SJSA1 (cell line): ENCODE data around the gene PRF1. TPM values are rescaled to one million over a fixed set of nuclear protein-coding genes. Genes with fewer than 3 reads are reported as not detected.
"Not testable (repeated sequence)": the region's sequence is repeated elsewhere in the genome, so short reads cannot be mapped to it uniquely, and the experiment has no call there.

Experiments used
- DNase-seq, 2 experiments: peaks; one replicate each; pipeline ENCODE4 v3.0.0-alpha.2; 2015 to 2020; ENCODE audit warnings: low spot score in 2 of 2, low read depth in 1 of 2
- H3K27ac ChIP-seq: fragments of 250-450 bp; sonication (Bioruptor Pico); 2 replicates; pipeline ENCODE4 v1.5.1; 2020; ENCODE audit warnings: mild to moderate bottlenecking, moderate library complexity
- H3K27me3 ChIP-seq: fragments of 250-450 bp; sonication (Bioruptor Pico); replicated peaks from 2 replicates; pipeline ENCODE4 v1.5.1; 2020; ENCODE audit warnings: mild to moderate bottlenecking, moderate library complexity
- H3K36me3 ChIP-seq: fragments of 250-450 bp; sonication (Bioruptor Pico); 2 replicates; pipeline ENCODE4 v1.5.1; 2020; ENCODE audit warnings: mild to moderate bottlenecking
- H3K4me1 ChIP-seq: fragments of 250-450 bp; sonication (Bioruptor Pico); replicated peaks from 2 replicates; pipeline ENCODE4 v1.6.1; 2021; ENCODE audit warnings: mild to moderate bottlenecking
- H3K4me3 ChIP-seq: fragments of 250-450 bp; sonication (Bioruptor Pico); 2 replicates; pipeline ENCODE4 v1.5.1; 2020; ENCODE audit warnings: mild to moderate bottlenecking
- H3K9me3 ChIP-seq: fragments of 250-450 bp; sonication (Bioruptor Pico); replicated peaks from 2 replicates; pipeline ENCODE4 v1.5.1; 2020; ENCODE audit warnings: mild to moderate bottlenecking
- total RNA-seq: library from RNA; depleted of rRNA; stranded (reverse); fragments of >200 nt; shearing (Covaris generic); gene quantifications from 2 replicates; pipeline ENCODE4 v1.2.3, GENCODE V29; 2014; rRNA removed

Gene PRF1
- total RNA-seq, result not detected in 2 replicates

DNA sequence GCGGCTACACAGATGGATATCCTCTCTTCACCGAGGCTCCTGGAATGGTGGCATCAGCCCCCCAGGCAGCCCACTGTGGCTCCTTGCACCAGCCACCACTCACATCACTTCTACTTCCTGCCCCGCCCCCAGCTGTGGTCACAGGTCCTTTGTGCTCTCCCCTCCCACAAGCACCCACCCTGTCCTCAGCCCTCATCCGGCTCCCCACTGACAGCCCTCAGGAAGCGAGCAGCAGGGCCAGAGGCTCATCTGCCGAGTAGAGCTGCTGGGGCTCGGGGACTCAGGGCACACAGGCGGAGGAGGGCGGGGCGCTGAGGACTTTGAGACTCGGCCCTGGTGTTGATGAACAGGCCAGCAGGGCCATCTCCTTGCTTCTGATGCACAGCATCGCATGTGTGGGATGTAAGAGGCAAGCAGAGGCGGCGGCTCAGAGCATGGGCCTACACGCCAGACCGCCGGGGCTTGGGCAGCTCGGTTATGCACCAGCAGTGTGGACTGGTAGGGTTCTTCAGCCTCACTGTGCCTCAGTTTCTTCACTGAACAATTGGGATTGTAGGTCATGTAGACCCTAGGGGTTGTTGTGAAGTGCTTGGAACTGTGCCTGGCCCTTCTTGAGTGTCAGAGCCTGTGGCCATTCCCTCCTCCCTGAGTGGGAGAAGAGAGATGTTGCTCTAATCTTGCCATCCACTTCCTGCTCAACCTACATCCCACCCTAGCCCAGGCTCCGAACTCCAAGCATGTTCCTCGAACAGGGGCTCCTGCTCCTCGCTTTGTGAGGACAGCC lies at the start of gene PRF1:
PRF1 (minus strand) TSS at position 77 of the 784 bp plus-strand sequence. CDS start 1,839 bp downstream, outside the sequence.
- Histone ChIP-seq H3K9me3 (no peaks in the 10 kb centered on the region), H3K27ac (no peak within 1 kb of the TSS), H3K4me3 (no peak within 1 kb of the TSS), H3K27me3 (no peaks in the 10 kb centered on the region), H3K36me3 (no peaks in the 10 kb centered on the region), H3K4me1 (no peaks in the 10 kb centered on the region)
- DNase-seq, result no peak

DNA sequence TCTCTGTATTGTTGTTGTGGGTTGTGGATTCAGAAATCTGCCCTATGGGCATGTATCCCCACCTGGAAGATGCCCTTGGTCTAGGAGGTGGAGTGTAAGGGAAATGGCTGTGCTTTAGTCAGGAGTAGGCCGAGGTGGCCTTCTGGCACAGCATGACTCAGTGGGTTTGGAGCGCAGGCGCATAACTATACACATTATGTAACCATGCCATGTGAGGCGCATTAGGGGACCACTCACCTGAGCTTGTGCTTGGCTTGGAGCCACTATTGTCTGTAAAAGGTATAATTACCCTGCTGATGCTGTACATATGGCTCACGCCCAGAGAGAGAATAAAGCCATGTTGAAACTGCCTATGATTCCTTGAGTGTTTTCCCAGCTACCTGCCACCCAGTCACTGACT lies 49.1 kb upstream of the PRF1 start:
- no peak overlapping the region for H3K4me3 ChIP-seq
- no peaks in the 10 kb centered on the region for H3K36me3 ChIP-seq
- H3K4me1 ChIP-seq, result peaks cover 17% of the 10 kb centered on the region
- H3K27ac ChIP-seq, result no peak overlapping the region
- no peak for DNase-seq
- H3K9me3 ChIP-seq, result 0 out of 2 replicates have a peak, but pooled peaks cover 7% of the 10 kb centered on the region
- no peaks in the 10 kb centered on the region for H3K27me3 ChIP-seq

DNA sequence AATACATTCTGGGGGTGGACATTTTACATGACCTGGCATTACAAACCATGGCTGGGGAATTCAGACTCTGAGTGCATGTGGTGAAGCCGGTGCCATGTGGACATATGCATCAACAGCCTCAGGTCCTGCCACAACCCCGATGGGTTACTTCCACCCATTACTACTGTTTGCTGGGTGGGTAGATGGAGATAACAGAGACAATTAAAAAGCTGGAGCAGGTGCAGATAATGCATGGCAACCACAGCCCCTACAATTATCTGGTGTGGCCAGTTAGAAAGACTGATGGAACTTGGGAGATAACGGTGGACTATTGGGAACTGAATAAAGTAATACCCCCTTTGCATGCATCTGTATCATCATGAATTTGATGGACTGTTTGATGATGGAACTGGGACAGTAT lies 48.2 kb upstream of the PRF1 start:
- Histone ChIP-seq H3K4me1 (peaks cover 10% of the 10 kb centered on the region), H3K9me3 (0 out of 2 replicates have a peak, but pooled peaks cover 7% of the 10 kb centered on the region), H3K27ac (no peak overlapping the region), H3K36me3 (no peaks in the 10 kb centered on the region), H3K4me3 (no peak overlapping the region), H3K27me3 (no peaks in the 10 kb centered on the region)
- DNase-seq, result no peak

DNA sequence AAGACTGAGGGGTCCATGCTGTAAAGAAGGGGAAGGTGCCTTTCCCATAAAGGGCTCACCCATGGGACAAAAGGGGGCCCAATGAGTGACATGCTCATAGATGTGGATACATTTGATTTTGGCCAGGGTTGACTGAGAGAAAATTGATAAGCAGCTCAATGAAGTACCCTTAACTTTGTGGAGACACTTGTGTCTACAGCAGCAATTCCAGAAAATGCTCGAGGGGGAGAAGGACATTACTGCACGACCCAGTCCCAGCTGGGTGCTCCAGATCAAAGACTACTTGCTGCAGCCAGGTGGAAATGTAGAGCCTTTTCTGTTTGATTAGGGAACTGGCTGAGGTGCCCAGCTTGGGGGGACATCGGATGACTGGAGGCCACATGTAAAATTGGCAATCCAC lies 47.6 kb upstream of the PRF1 start:
- peaks cover 10% of the 10 kb centered on the region for H3K4me1 ChIP-seq
- 0 out of 2 replicates have a peak, but pooled peaks cover 7% of the 10 kb centered on the region for H3K9me3 ChIP-seq
- no peaks in the 10 kb centered on the region for H3K36me3 ChIP-seq
- no peaks in the 10 kb centered on the region for H3K27me3 ChIP-seq
- no peak overlapping the region for H3K4me3 ChIP-seq
- H3K27ac ChIP-seq, result no peak overlapping the region
- no peak for DNase-seq

DNA sequence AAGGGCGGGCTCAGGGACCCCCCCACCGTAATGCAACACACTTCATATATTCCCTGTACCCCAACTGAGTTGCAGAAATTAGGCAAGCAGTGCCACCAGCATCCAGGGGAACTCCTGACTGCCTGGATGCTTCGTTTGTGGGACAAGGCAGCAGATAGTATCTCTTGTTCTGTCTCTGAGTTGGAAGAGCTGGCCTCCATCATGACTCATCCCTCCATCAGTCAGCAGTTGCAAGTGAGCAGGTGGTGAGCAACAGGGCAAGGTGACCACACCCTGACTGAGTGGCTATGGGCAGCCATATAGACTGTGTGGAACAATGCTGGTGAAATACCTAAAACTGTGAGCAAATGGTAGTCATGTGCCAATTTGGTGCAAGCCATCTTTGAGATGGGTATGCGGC lies 47.0 kb upstream of the PRF1 start:
- no peaks in the 10 kb centered on the region for H3K36me3 ChIP-seq
- H3K4me1 ChIP-seq, result peaks cover 10% of the 10 kb centered on the region
- DNase-seq, result no peak
- no peaks in the 10 kb centered on the region for H3K27me3 ChIP-seq
- H3K27ac ChIP-seq, result no peak overlapping the region
- H3K4me3 ChIP-seq, result no peak overlapping the region
- 0 out of 2 replicates have a peak, but pooled peaks cover 7% of the 10 kb centered on the region for H3K9me3 ChIP-seq

DNA sequence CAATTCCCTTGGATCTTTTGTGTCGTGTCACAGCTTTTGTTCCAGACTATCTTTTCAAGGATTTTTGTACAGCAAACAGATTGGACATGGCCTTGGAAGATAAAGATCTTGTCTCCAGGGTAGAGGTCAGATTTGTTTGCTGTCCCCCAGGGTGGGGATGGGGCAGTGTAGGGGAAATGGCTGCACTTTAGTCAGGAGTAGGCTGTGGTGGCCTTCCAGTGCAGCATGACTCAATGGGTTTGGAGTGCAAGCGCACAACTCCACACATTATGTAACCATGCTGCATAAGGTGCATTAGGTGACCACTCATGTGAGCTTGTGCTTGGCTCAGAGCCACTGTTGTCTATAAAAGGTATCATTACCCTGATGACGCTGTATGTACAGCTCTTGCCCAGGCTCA lies 45.9 kb upstream of the PRF1 start:
- Histone ChIP-seq H3K36me3 (no peaks in the 10 kb centered on the region), H3K27me3 (no peaks in the 10 kb centered on the region), H3K4me3 (no peak overlapping the region), H3K4me1 (peaks cover 7% of the 10 kb centered on the region), H3K27ac (no peak overlapping the region), H3K9me3 (0 out of 2 replicates have a peak, but pooled peaks cover 7% of the 10 kb centered on the region)
- no peak for DNase-seq

DNA sequence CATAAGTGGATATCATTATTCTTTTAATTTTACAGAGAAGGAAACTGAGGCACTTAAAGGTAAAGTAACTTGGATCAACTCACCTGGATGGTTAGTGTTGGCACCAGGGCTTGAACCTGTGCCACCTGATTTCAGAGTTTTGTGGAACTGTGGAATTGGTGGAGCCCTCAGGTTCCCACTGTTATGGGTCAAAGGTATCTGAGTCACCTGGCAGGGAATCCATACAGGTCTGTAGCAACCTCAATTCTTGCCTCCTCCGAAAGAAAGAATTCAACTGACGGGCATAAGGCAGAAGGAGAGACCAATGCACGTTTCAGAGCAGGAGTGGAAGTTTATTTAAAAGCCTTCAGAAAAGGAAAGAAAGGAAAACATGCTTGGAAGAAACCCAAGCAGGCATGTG lies 44.5 kb upstream of the PRF1 start:
- H3K4me1 ChIP-seq, result no peaks in the 10 kb centered on the region
- no peak for DNase-seq
- no peaks in the 10 kb centered on the region for H3K27me3 ChIP-seq
- no peaks in the 10 kb centered on the region for H3K36me3 ChIP-seq
- 0 out of 2 replicates have a peak, but pooled peaks cover 7% of the 10 kb centered on the region for H3K9me3 ChIP-seq
- no peak overlapping the region for H3K4me3 ChIP-seq
- H3K27ac ChIP-seq, result no peak overlapping the region

DNA sequence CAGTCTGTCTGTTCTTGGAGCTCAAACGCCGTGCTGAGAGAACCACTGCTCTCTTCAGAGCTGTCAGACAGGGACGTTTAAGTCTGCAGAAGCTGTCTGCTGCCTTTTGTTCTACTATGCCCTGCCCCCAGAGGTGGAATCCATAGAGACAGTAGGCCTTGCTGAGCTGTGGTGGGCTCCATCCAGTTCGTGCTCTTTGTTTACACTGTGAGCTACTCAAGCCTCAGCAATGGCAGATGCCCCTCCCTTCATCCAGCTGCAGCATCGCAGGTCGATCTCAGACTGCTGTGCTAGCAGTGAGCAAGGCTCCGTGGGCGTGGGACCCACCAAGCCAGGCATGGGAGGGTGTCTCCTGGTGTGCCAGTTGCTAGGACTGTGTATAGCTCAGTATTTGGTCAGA lies 42.4 kb upstream of the PRF1 start:
- H3K4me3 ChIP-seq, H3K4me1 ChIP-seq, H3K9me3 ChIP-seq, H3K27ac ChIP-seq, H3K36me3 ChIP-seq, DNase-seq, H3K27me3 ChIP-seq: not testable (repeated sequence)

DNA sequence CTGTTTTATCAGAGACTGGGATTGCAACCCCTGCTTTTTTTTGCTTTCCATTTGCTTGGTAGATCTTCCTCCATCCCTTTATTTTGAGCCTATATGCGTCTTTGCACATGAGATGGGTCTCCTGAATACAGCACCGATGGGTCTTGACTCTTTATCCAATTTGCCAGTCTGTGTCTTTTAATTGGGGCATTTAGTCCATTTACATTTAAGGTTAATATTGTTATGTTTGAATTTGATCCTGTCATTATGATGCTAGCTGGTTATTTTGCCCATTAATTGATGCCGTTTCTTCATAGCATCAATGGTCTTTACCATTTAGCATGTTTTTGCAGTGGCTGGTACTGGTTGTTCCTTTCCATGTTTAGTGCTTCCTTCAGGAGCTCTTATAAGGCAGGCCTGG lies 40.7 kb upstream of the PRF1 start:
- not testable (repeated sequence) for H3K4me3 ChIP-seq, H3K27ac ChIP-seq, H3K4me1 ChIP-seq, H3K9me3 ChIP-seq, DNase-seq, H3K27me3 ChIP-seq, H3K36me3 ChIP-seq

DNA sequence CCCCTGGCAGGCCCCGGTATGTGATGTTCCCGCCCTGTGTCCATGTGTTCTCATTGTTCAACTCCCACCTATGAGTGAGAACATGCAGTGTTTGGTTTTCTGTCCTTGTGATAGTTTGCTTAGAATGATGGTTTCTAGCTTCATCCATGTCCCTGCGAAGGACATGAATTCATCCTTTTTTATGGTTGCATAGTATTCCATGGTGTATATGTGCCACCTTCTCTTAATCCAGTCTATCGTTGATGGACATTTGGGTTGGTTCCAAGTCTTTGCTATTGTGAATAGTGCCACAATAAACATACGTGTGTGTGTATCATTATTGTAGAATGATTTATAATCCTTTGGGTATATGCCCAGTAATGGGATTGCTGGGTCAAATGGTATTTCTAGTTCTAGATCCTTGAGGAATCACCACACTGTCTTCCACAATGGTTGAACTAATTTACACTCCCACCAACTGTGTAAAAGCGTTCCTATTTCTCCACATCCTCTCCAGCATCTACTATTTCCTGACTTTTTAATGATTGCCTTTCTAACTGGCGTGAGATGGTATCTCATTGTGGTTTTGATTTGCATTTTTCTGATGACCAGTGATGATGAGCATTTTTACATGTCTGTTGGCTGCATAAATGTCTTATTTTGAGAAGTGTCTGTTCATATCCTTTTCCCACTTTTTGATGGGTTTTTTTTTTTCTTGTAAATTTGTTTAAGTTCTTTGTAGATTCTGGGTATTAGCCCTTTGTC lies 37.3 kb upstream of the PRF1 start:
- H3K27ac ChIP-seq, DNase-seq, H3K36me3 ChIP-seq, H3K4me3 ChIP-seq, H3K4me1 ChIP-seq, H3K9me3 ChIP-seq, H3K27me3 ChIP-seq: not testable (repeated sequence)

DNA sequence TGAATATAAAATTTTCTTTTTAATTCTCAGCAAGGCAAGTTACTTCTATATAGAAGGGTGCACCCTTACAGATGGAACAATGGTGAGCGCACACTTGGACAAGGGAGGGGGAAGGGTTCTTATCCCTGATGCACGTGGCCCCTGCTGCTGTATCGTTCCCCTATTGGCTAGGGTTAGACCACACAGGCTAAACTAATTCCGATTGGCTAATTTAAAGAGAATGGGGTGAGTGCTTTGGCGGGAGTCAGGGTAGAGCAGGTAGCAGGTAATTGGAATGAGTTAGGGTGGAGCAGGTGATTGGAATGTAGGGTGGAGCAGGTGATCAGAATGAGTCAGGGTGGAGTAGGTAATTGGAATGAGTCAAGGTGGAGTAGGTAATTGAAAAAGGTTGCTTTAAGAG lies 32.0 kb upstream of the PRF1 start:
- not testable (repeated sequence) for H3K9me3 ChIP-seq, H3K36me3 ChIP-seq, DNase-seq, H3K27me3 ChIP-seq, H3K4me3 ChIP-seq, H3K4me1 ChIP-seq, H3K27ac ChIP-seq

DNA sequence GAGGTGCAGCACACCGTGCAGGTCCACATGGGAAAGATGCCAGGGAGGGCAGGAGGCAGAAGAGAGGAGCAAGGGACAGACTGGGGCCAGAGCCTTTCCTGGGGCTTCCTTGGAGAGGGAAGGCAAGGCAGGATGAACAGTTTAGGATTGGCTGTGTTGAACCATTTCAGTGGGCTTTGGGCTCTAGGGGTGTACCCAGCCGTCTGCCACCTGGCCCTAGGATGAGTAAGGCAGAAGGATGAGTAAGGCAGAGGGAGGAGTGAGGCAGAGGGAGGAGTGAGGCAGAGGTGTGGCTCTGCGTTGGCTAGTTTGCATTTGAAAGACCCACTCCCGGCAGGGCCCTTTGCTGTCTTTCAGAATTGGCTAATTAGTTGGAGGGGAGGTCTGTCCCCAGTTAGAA lies 31.5 kb upstream of the PRF1 start:
- H3K4me1 ChIP-seq, result no peaks in the 10 kb centered on the region
- H3K4me3 ChIP-seq, result no peak overlapping the region
- H3K27ac ChIP-seq, result no peak overlapping the region
- H3K36me3 ChIP-seq, result no peaks in the 10 kb centered on the region
- H3K9me3 ChIP-seq, result no peaks in the 10 kb centered on the region
- no peaks in the 10 kb centered on the region; the same call in 1 of the 2 replicates for H3K27me3 ChIP-seq
- no peak for DNase-seq

DNA sequence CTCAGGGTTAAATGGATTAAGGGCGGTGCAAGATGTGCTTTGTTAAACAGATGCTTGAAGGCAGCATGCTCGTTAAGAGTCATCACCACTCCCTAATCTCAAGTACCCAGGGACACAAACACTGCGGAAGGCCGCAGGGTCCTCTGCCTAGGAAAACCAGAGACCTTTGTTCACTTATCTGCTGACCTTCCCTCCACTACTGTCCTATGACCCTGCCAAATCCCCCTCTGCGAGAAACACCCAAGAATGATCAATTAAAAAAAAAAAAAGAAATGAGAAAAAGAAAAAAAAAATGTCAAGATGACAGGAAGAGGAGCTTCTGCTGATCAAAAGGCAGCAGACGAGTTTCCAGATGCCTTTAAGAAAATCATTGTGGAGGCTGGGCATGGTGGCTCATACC lies 29.2 kb upstream of the PRF1 start:
- not testable (repeated sequence) for H3K27me3 ChIP-seq, H3K4me1 ChIP-seq, H3K27ac ChIP-seq, H3K9me3 ChIP-seq, H3K36me3 ChIP-seq, DNase-seq, H3K4me3 ChIP-seq

DNA sequence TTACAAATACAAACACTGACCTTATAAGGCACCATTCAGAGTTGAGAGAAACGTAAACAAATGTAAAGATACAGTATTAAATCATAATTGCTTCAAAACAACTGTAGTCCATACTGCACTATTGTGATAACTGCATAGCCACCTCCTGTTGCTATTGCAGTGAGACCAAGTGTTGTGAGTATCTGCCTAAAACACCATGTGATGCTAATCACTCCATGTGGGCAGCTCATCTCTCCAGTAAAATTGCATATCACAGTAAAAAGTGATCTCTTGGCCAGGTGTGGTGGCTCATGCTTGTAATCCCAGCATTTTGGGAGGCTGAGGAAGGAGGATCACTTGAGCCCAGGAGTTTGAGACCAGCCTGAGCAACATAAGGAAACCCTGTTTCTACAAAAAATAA lies 26.8 kb upstream of the PRF1 start:
- no peaks in the 10 kb centered on the region for H3K9me3 ChIP-seq
- no peak for DNase-seq
- H3K4me3 ChIP-seq, result no peak overlapping the region
- H3K27me3 ChIP-seq, result peaks cover 6% of the 10 kb centered on the region
- H3K36me3 ChIP-seq, result no peaks in the 10 kb centered on the region
- H3K27ac ChIP-seq, result no peak overlapping the region
- H3K4me1 ChIP-seq, result no peaks in the 10 kb centered on the region
